ENCODE results near the gene GDPD4. TPM values are rescaled to one million over a fixed set of nuclear protein-coding genes. Genes with fewer than 3 reads are reported as not detected.

The GDPD4 gene
- total and polyA plus RNA-seq, 9 of the 15 experiments (the other 6 are each of a cell fraction or from before 2014, with no cell fraction given), result 0.40 TPM; not detected in 8

- TF ChIP-seq PREB (CRISPR knock-in tag; IDR thresholded peaks at IDR 0.05), result no peak
- no peak for TF ChIP-seq ZNF778 (CRISPR knock-in tag; IDR thresholded peaks at IDR 0.05)
Observed at GRCh38 chr11:77310721-77311120, 9.2 kb upstream of the GDPD4 start (continued).

GRCh38 chr11:77309401-77310085 is 8.1 kb upstream of the GDPD4 start:
- CTCF ChIA-PET (ENCODE audit: low intra/inter-chr PET ratio), result no interaction called here
- WGBS (ENCODE audit: insufficient coverage, low coverage, missing lambda C conversion rate), result 1% methylated on average over 5 of the region's 5 CpGs
- Histone ChIP-seq H3K79me2 (ENCODE audit: control insufficient read depth, insufficient read depth, low read length) (no peaks in the 10 kb centered on the region), H3K9me3 (replicated peaks; ENCODE audit: control insufficient read depth, insufficient read depth, low read depth, low read length) (no peaks in the 10 kb centered on the region), H3K27ac (ENCODE audit: extremely low read depth, low read depth, low read length) (no peak overlapping the region), H3K9me1 (ENCODE audit: control insufficient read depth, insufficient read depth, low read length) (no peaks in the 10 kb centered on the region), H4K20me1 (replicated peaks; ENCODE audit: control insufficient read depth, insufficient read depth, low read length) (no peaks in the 10 kb centered on the region), H3K9ac (ENCODE audit: insufficient read depth in 1 of 2, low read depth in 2 of 2, low read length in 2 of 2) (no peak overlapping the region), H3K36me3 (ENCODE audit: control insufficient read depth, insufficient read depth, low read length) (no peaks in the 10 kb centered on the region), H3K4me1 (replicated peaks in 1 of 2; ENCODE audit: control insufficient read depth in 2 of 2, insufficient read depth in 2 of 2, low read length in 2 of 2) (no peaks in the 10 kb centered on the region), H3K27me3 (ENCODE audit: control insufficient read depth in 2 of 2, insufficient read depth in 2 of 2, low read length in 2 of 2) (peaks cover 11 to 19% of the 10 kb centered on the region in 2 experiments; a peak in 4 of 5 replicates), H3K4me3 (no peak overlapping the region), H3K4me2 (ENCODE audit: insufficient read depth, low read length) (no peak overlapping the region), H2AFZ (ENCODE audit: low read depth, low read length) (no peak overlapping the region)
- TF ChIP-seq ZNF512 (tag; IDR thresholded peaks at IDR 0.05), result no peak
- TF ChIP-seq ZNF140 (CRISPR knock-in tag; IDR thresholded peaks at IDR 0.05), result no peak
- TF ChIP-seq RAD51 (IDR thresholded peaks at IDR 0.05; ENCODE audit: borderline replicate concordance, low read depth), result no peak
- TF ChIP-seq ZKSCAN3 (CRISPR knock-in tag; IDR thresholded peaks at IDR 0.05), result no peak
- no peak for TF ChIP-seq SIN3A (IDR thresholded peaks at IDR 0.05; ENCODE audit: borderline replicate concordance in 2 of 2, control insufficient read depth in 1 of 2, low read depth in 2 of 2, low read length in 2 of 2)
- TF ChIP-seq MBD2 (IDR thresholded peaks at IDR 0.05; ENCODE audit: borderline replicate concordance, low read depth), result no peak
- intact Hi-C loops (cut with micrococcal nuclease), result no loop called here
- DNase-seq (ENCODE audit: extremely low read depth in 1 of 4, low spot score in 3 of 4), result no peak
- POLR2A ChIA-PET, result no interaction called here
- ATAC-seq, result no peak
- in situ Hi-C loops (cut with MboI), result no loop called here
- no peak for FAIRE-seq
- no TSS peak for BruUV-seq (replicated peaks)
